NB4 (cell line): Measurements from ENCODE around the gene ULK3.
A peak's percentile ranks its signal among the peaks of the same experiment; 100 is the strongest.

Experiments used
- DNase-seq: peaks from one replicate; pipeline ENCODE4 v3.0.0; 2010; ENCODE audit warnings: low read depth
- H3K4me3 ChIP-seq: one replicate; pipeline ENCODE4 v1.5.1; 2011; ENCODE audit warnings: mild to moderate bottlenecking, low read depth, low read length, moderate library complexity
- CTCF ChIP-seq: IDR thresholded peaks from one replicate; pipeline ENCODE4 v1.5.1; 2012; ENCODE audit warnings: low read depth, low read length
- MAX ChIP-seq: IDR thresholded peaks from 2 replicates; pipeline ENCODE4 v1.6.1; 2011; ENCODE audit warnings: low read depth, low read length
- MYC ChIP-seq: IDR thresholded peaks from 2 replicates; pipeline ENCODE4 v1.6.1; 2011; ENCODE audit warnings: low read depth, low read length
- POLR2A ChIP-seq: IDR thresholded peaks from 2 replicates; pipeline ENCODE4 v1.6.1; 2011; ENCODE audit warnings: mild to moderate bottlenecking; ENCODE audit not compliant: insufficient read length; ENCODE audit errors: extremely low read depth

The ULK3 gene

GRCh38 chr15:74836846-74837245 is 6.1 kb downstream of the ULK3 start:
- no peak for TF ChIP-seq CTCF
- no peak for TF ChIP-seq POLR2A
- TF ChIP-seq MYC, result no peak
- no peak for TF ChIP-seq MAX
- no peak for DNase-seq

GRCh38 chr15:74835312-74835823 is 7.6 kb downstream of the ULK3 start:
- H3K4me3 ChIP-seq, result no peak overlapping the region
- TF ChIP-seq MYC, result no peak
- TF ChIP-seq MAX, result no peak
- peak; percentile 97 for TF ChIP-seq CTCF
- peak; percentile 62 for DNase-seq

More at GRCh38 chr15:74836846-74837245, 6.1 kb downstream of the ULK3 start:
- no peak overlapping the region for H3K4me3 ChIP-seq

DNA sequence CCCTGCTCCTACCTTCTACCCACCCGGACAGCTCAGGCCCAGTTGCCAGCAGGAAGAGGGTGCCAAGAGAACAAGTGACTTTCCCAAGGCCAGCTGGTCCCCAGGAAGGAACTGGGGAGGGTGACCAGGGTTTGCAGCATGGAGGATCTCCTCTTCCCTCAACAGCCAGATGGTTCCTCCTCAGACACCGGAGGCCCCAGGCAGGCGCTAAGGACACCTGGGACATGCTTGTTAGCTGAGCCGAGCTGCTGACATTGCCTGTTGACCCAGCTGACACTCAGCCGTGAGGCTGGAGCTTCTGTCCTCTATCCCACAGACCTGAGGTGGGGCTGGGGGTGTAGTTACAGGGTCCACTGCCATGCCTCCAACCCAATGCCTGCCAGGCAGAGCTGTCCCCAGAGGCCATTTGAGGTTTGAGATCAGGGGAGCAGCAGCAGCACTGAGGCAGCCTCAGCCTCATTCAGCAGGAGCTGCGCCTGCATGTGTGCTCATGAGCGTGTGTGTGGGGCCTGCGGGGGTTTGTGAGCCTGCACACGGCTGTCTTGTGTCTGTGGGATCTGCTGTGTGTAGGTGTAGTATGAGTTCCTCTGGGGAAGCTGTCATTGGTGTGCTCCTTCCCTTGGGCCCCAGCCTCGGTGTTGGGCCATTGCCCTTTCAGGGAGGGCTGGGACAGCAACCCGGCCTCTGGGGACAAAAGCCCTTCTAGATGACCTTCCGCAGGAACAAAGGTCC is 9.4 kb downstream of the ULK3 start:
- H3K4me3 ChIP-seq, result no peak overlapping the region
- DNase-seq, result peak; percentile 39
- TF ChIP-seq MYC (no peak), MAX (no peak), CTCF (no peak), POLR2A (no peak)

DNA sequence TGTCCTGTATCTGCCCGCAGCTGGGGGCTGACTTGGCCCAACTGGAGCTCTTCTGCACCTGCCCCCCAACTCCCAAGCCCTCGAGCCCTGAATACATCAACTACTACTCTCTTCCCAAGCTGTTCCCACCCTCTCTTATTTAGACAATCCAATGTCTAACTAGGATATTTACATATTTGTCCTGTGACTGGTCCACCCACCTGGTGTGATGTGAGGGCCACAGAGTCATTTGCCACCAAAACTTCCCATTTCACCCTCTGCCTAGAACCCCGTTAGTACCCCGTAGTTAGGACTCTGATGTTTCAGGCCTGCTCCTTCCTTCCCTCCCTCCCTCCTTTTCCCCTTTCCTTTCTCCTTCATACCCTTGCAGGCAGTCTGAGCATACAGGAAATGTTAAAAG is 10.1 kb downstream of the ULK3 start:
- H3K4me3 ChIP-seq, result no peak overlapping the region
- no peak for TF ChIP-seq CTCF
- no peak for TF ChIP-seq MAX
- DNase-seq, result no peak

- H3K4me3 ChIP-seq, result no peak overlapping the region
- DNase-seq, result no peak
- TF ChIP-seq MYC, result no peak
- no peak for TF ChIP-seq MAX
- TF ChIP-seq CTCF, result no peak
- no peak for TF ChIP-seq POLR2A
Measured at GRCh38 chr15:74831813-74832495, 11.0 kb downstream of the ULK3 start.
